ENCODE results near the gene ECHDC1.

The ECHDC1 gene

GRCh38 chr6:127290391-127291265 is 52.8 kb downstream of the ECHDC1 start:
- no peak for DNase-seq (ENCODE audit: low read depth in 2 of 2, low spot score in 1 of 2)

- DNase-seq (ENCODE audit: low read depth in 2 of 2, low spot score in 1 of 2) = no peak
Observed at GRCh38 chr6:127289934-127290333, 53.5 kb downstream of the ECHDC1 start.

- DNase-seq (ENCODE audit: low read depth in 2 of 2, low spot score in 1 of 2) = no peak
Observed at GRCh38 chr6:127288705-127289104, 54.7 kb downstream of the ECHDC1 start.

GRCh38 chr6:127282184-127282583 is 61.2 kb downstream of the ECHDC1 start:
- no peak for DNase-seq (ENCODE audit: low read depth in 2 of 2, low spot score in 1 of 2)

- DNase-seq (ENCODE audit: low read depth in 2 of 2, low spot score in 1 of 2) = no peak
Observed at GRCh38 chr6:127279815-127280214, 63.6 kb downstream of the ECHDC1 start.

GRCh38 chr6:127277878-127278843 is 65.2 kb downstream of the ECHDC1 start:
- no peak for DNase-seq (ENCODE audit: low read depth in 2 of 2, low spot score in 1 of 2)

- DNase-seq (ENCODE audit: low read depth in 2 of 2, low spot score in 1 of 2) = no peak
Observed at GRCh38 chr6:127276331-127276730, 67.1 kb downstream of the ECHDC1 start.

GRCh38 chr6:127273499-127273898 is 69.9 kb downstream of the ECHDC1 start:
- DNase-seq (ENCODE audit: low read depth in 2 of 2, low spot score in 1 of 2) = no peak

- DNase-seq (ENCODE audit: low read depth in 2 of 2, low spot score in 1 of 2) = no peak
Observed at GRCh38 chr6:127272576-127272975, 70.8 kb downstream of the ECHDC1 start.

- DNase-seq (ENCODE audit: low read depth in 2 of 2, low spot score in 1 of 2) = no peak
Observed at GRCh38 chr6:127267646-127268625, 75.5 kb downstream of the ECHDC1 start.

- DNase-seq (ENCODE audit: low read depth in 2 of 2, low spot score in 1 of 2) = peak; percentile 17 to 20
Observed at GRCh38 chr6:127266892-127267645, 76.3 kb downstream of the ECHDC1 start.

GRCh38 chr6:127266178-127266891 is 77.1 kb downstream of the ECHDC1 start, which contains the start of gene RNF146:
Gene RNF146 (plus strand): TSS chr6:127266864. CDS start chr6:127280339, 13,475 bp downstream.
- DNase-seq (ENCODE audit: low read depth in 2 of 2, low spot score in 1 of 2) = peak; percentile 33 to 40

- DNase-seq (ENCODE audit: low read depth in 2 of 2, low spot score in 1 of 2) = no peak
Observed at GRCh38 chr6:127263481-127263880, 79.9 kb downstream of the ECHDC1 start.

- DNase-seq (ENCODE audit: low read depth in 2 of 2, low spot score in 1 of 2) = no peak
Observed at GRCh38 chr6:127262896-127263295, 80.5 kb downstream of the ECHDC1 start.

- no peak for DNase-seq (ENCODE audit: low read depth in 2 of 2, low spot score in 1 of 2)
Observed at GRCh38 chr6:127255286-127255685, 88.1 kb downstream of the ECHDC1 start.

- DNase-seq (ENCODE audit: low read depth in 2 of 2, low spot score in 1 of 2) = no peak
Observed at GRCh38 chr6:127249621-127250020, 93.8 kb downstream of the ECHDC1 start.

- DNase-seq (ENCODE audit: low read depth in 2 of 2, low spot score in 1 of 2) = no peak
Observed at GRCh38 chr6:127247114-127248096, 96.0 kb downstream of the ECHDC1 start.

GRCh38 chr6:127243501-127243900 is 99.9 kb downstream of the ECHDC1 start:
- no peak for DNase-seq (ENCODE audit: low read depth in 2 of 2, low spot score in 1 of 2)
